ENCODE measurements around the gene ASCL4. TPM values are rescaled to one million over a fixed set of nuclear protein-coding genes. Genes with fewer than 3 reads are reported as not detected.
"Not testable (repeated sequence)": the region's sequence is repeated elsewhere in the genome, so short reads cannot be mapped to it uniquely, and the experiment has no call there.

Gene ASCL4, protein sequence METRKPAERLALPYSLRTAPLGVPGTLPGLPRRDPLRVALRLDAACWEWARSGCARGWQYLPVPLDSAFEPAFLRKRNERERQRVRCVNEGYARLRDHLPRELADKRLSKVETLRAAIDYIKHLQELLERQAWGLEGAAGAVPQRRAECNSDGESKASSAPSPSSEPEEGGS
- total RNA-seq (not detected), polyA plus RNA-seq (not detected)
- long read RNA-seq, donor 1 = 0 reads
- long read RNA-seq, donor 2 = 0 reads
- long read RNA-seq, donor 3 = 0 reads

DNA sequence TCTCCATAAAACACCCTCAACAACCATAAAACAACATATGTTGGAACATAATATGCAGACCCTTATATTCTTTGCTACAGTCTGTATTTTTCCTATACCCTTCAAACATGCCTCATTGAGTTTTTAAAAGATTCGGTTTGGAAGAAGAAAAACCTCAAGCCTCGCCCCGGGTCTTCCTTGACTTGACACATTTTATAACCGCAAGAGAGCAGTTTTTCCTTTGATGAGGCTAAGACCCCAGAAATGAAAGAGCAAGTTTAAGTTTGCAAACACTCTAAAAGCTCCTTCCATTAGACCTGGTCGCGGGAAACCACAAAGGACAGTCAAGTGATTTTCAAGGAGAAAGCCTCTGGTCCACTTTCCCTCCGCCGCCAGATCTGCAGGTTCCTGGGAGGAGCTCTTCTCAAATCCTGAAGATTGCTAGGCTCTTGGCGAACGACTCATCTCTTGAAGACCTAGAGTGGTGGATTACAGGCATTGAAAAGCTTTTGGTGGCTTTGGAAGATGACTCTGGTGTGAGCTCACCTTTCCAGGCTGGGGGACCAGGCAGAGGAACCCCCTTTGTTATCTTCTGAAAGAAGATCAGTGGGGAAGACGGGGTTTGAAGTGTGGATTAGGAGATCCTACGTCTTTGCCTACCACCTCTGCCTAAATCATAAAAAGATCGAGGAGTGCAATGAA lies at the start of gene ASCL4:
Gene ASCL4 (plus strand): TSS at position 356 of the 681 bp plus-strand sequence. CDS start 515 bp downstream, outside the sequence.
- no peaks in the 10 kb centered on the region for H3K4me1 ChIP-seq (ENCODE audit: insufficient read depth)
- no peak for TF ChIP-seq EP300 (IDR thresholded peaks at IDR 0.05)
- no peak for TF ChIP-seq POLR2A (IDR thresholded peaks at IDR 0.05)
- no peak for DNase-seq
- 45 to 57% (median 55%) methylated on average over 13 of the region's 13 CpGs for WGBS, 3 donors
- H3K27me3 ChIP-seq = no peaks in the 10 kb centered on the region
- H3K36me3 ChIP-seq = no peaks in the 10 kb centered on the region
- no peaks in the 10 kb centered on the region for H3K9me3 ChIP-seq
- no peak within 1 kb of the TSS for H3K4me3 ChIP-seq
- no peak within 1 kb of the TSS for H3K27ac ChIP-seq
- intact Hi-C loops (cut with DNase I) = no loop called here

DNA sequence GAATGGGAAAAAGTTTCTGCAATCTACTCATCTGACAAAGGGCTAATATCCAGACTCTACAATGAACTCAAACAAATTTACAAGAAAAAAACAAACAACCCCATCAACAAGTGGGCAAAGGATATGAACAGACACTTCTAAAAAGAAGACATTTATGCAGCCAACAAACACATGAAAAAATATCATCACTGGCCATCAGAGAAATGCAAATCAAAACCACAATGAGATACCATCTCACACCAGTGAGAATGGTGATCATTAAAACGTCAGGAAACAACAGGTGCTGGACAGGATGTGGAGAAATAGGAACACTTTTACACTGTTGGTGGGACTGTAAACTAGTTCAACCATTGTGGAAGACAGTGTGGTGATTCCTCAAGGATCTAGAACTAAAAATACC lies 47.2 kb upstream of the ASCL4 start:
- H3K27me3 ChIP-seq; H3K36me3 ChIP-seq; H3K27ac ChIP-seq; DNase-seq; H3K9me3 ChIP-seq; H3K4me3 ChIP-seq; intact Hi-C loops (cut with DNase I); H3K4me1 ChIP-seq (ENCODE audit: insufficient read depth): not testable (repeated sequence)
- WGBS, 3 donors = 69 to 87% (median 75%) methylated on average over 1 of the region's 1 CpG

DNA sequence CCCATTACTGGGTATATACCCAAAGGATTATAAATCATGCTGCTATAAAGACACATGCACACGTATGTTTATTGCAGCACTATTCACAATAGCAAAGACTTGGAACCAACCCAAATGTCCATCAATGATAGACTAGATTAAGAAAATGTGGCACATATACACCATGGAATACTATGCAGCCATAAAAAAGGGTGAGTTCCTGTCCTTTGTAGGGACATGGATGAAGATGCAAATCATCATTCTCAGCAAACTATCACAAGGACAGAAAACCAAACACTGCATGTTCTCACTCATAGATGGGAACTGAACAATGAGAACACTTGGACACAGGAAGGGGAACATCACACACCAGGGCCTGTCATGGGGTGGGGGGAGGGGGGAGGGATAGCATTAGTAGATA lies 46.8 kb upstream of the ASCL4 start:
- H3K4me1 ChIP-seq (ENCODE audit: insufficient read depth); H3K9me3 ChIP-seq; H3K36me3 ChIP-seq; DNase-seq; intact Hi-C loops (cut with DNase I); H3K27ac ChIP-seq; H3K27me3 ChIP-seq; H3K4me3 ChIP-seq: not testable (repeated sequence)
- WGBS, 3 donors = 100% methylated on average over 1 of the region's 1 CpG; no CpG with 5 or more reads in 2 of the 3 donors

DNA sequence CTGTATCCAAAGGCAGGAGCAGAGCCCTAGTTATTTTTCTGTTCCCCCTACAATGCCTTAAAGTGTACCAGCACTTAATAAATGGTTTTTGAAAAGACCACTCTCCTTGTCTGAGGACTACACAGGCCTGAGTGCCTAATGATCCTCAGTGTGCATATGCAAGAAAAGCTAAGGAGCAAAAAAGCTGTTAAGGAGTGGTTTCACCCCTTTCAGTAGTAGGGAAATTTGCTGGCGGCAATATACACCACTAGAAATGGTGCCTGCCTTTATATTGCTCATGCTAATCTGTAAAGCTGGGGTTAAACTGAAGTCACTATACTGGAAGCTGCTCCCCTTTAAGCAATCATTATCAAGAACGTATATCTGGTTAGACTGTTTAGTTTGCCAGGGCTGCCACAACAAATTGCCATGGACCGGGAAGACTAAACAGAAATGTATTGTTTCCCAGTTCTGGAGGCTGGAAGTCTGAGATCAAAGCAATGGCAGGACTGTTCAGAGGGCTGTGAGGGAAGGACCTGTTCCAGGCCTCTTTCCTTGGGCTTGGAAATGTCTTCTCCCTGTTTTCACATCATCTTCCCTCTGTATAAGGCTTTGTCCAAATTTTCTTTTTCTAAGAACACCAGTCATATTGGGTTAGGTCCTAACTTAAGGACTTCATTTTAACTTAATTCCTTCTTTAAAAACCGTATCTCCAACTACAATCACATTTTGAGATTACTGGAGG lies 43.7 kb upstream of the ASCL4 start:
- no peak for DNase-seq
- Histone ChIP-seq H3K9me3 (no peaks in the 10 kb centered on the region), H3K36me3 (no peaks in the 10 kb centered on the region), H3K27ac (no peak overlapping the region), H3K4me1 (ENCODE audit: insufficient read depth) (no peaks in the 10 kb centered on the region), H3K27me3 (no peaks in the 10 kb centered on the region), H3K4me3 (no peak overlapping the region)
- intact Hi-C loops (cut with DNase I) = no loop called here
- TF ChIP-seq, protein P1, sequence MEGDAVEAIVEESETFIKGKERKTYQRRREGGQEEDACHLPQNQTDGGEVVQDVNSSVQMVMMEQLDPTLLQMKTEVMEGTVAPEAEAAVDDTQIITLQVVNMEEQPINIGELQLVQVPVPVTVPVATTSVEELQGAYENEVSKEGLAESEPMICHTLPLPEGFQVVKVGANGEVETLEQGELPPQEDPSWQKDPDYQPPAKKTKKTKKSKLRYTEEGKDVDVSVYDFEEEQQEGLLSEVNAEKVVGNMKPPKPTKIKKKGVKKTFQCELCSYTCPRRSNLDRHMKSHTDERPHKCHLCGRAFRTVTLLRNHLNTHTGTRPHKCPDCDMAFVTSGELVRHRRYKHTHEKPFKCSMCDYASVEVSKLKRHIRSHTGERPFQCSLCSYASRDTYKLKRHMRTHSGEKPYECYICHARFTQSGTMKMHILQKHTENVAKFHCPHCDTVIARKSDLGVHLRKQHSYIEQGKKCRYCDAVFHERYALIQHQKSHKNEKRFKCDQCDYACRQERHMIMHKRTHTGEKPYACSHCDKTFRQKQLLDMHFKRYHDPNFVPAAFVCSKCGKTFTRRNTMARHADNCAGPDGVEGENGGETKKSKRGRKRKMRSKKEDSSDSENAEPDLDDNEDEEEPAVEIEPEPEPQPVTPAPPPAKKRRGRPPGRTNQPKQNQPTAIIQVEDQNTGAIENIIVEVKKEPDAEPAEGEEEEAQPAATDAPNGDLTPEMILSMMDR (IDR thresholded peaks at IDR 0.05) = no peak
- TF ChIP-seq POLR2A (IDR thresholded peaks at IDR 0.05) = no peak
- no peak for TF ChIP-seq EP300 (IDR thresholded peaks at IDR 0.05)
- 63 to 73% (median 68%) methylated on average over 4 of the region's 4 CpGs for WGBS, 3 donors

DNA sequence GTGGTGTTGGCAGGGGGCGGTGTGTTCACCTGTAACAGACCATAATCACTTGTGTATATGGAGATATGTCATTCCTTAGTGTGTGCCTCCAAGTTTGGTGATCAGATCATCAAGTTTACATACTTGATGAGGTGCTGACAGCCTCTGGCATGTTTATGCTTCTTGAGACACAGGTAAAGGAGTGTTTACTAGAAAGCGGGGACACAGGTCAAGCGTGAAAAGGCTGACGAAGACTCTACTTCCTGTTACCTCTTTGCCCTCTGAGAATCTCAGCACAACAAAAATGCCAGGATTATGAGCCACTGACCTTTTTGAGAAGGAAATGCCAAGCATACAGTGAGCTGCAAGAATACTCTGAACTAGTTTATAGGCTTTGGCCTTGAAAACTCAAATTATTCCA lies 43.1 kb upstream of the ASCL4 start:
- Histone ChIP-seq H3K4me1 (ENCODE audit: insufficient read depth) (no peaks in the 10 kb centered on the region), H3K27me3 (no peaks in the 10 kb centered on the region), H3K4me3 (no peak overlapping the region), H3K27ac (no peak overlapping the region), H3K36me3 (no peaks in the 10 kb centered on the region), H3K9me3 (no peaks in the 10 kb centered on the region)
- 81 to 93% (median 85%) methylated on average over 4 of the region's 4 CpGs for WGBS, 3 donors
- intact Hi-C loops (cut with DNase I) = no loop called here
- DNase-seq = no peak
- no peak for TF ChIP-seq EP300 (IDR thresholded peaks at IDR 0.05)
- no peak for TF ChIP-seq POLR2A (IDR thresholded peaks at IDR 0.05)
- TF ChIP-seq, protein P1 (IDR thresholded peaks at IDR 0.05) = no peak

Data from ovary (tissue), 10 donors.